ENCODE data around the gene FARP1. TPM values are rescaled to one million over a fixed set of nuclear protein-coding genes. Genes with fewer than 3 reads are reported as not detected.

Gene FARP1
- polyA plus RNA-seq, 1 of the 3 experiments (the other 2 are of a cell fraction): 12.0 TPM

DNA sequence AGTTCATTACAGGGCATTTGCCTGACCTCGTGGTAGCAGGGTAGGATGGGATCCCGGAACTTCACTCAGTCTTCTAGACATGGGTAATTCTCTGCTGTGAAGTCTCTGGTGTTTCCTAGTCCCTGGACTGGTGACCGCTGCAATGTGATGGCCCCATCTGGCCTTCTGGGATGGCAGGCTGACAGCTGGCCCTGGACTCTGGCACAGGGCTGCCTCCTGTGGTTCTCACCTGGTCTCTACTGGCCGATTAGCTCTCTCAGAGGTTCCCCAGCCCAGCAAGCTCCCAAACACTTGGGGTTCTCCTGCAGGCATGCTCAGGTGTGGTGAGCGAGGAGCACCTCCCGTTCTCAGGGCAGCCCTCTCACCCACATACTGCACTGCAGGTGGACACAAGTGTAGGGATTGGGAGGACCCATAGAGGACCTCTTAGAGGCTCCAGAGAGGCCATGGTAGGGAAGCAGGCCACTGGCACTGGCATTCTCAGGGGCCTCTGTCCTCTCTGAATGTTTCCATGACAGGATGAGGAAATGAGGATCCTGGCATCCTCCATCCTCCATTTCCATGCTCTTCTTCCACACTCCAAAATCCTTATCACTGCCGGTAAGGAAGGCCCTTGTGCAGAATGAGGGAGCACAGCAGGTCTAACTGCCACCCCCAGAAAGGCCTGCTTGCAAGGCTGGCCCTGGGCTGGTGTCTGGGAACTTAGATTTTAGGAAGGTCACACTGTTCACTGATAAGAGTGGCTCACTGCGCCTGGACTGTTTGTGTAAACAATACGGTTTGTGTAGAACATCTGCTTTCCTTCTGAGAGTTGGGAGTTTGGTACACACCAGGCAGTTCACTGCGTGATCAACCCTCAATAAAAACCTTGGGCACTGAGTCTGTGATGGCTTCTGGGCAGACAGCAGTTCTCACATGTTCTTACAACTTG lies 31.5 kb upstream of the FARP1 start:
- H3K36me3 ChIP-seq (replicated peaks in 1 of 2; ENCODE audit: control insufficient read depth in 1 of 2, insufficient read depth in 2 of 2, low read length in 1 of 2): no peaks in the 10 kb centered on the region
- no peak for DNase-seq
- ChIA-PET CTCF (no interaction called here), POLR2A (no interaction called here)
- H3K79me2 ChIP-seq (ENCODE audit: insufficient read depth): no peaks in the 10 kb centered on the region
- H3K4me3 ChIP-seq (ENCODE audit: low read depth in 2 of 2, low read length in 1 of 2): no peak overlapping the region
- H3K27me3 ChIP-seq (ENCODE audit: insufficient read depth): no peaks in the 10 kb centered on the region
- no peaks in the 10 kb centered on the region for H3F3A ChIP-seq (replicated peaks; ENCODE audit: insufficient read depth)
- no peaks in the 10 kb centered on the region for H3K9me2 ChIP-seq
- H3K4me1 ChIP-seq (ENCODE audit: control insufficient read depth in 1 of 2, insufficient read depth in 2 of 2, low read depth in 1 of 2, low read length in 1 of 2): no peaks in the 10 kb centered on the region
- TF ChIP-seq TAF1 (IDR thresholded peaks at IDR 0.05; ENCODE audit: borderline replicate concordance, low read depth, low read length) (no peak), GABPA (IDR thresholded peaks at IDR 0.05; ENCODE audit: low read depth) (no peak), NFIC (IDR thresholded peaks at IDR 0.05; ENCODE audit: borderline replicate concordance) (no peak), EZH2phosphoT487 (IDR thresholded peaks at IDR 0.05; ENCODE audit: borderline replicate concordance, low read depth) (no peak), NRF1 (IDR thresholded peaks at IDR 0.05; ENCODE audit: low read depth, low read length) (no peak), CHD2 (IDR thresholded peaks at IDR 0.05; ENCODE audit: low read length, partially characterized antibody) (no peak), FOXJ3 (CRISPR knock-in tag; IDR thresholded peaks at IDR 0.05) (no peak), MEF2A (IDR thresholded peaks at IDR 0.05; ENCODE audit: borderline replicate concordance, low read depth) (no peak), SMC3 (IDR thresholded peaks at IDR 0.05; ENCODE audit: low read depth, low read length) (no peak), ELF1 (IDR thresholded peaks at IDR 0.05) (no peak), YY1 (IDR thresholded peaks at IDR 0.05; ENCODE audit: low read depth) (no peak), RFX5 (IDR thresholded peaks at IDR 0.05; ENCODE audit: low read length) (no peak), POLR2AphosphoS5 (IDR thresholded peaks at IDR 0.05; ENCODE audit: low read depth, low read length) (no peak), FOXM1 (IDR thresholded peaks at IDR 0.05; ENCODE audit: low read depth) (no peak), EP300 (IDR thresholded peaks at IDR 0.05; ENCODE audit: borderline replicate concordance in 1 of 2, low read depth in 1 of 2, low read length in 1 of 2) (no peak)
- TF ChIP-seq, protein P1, sequence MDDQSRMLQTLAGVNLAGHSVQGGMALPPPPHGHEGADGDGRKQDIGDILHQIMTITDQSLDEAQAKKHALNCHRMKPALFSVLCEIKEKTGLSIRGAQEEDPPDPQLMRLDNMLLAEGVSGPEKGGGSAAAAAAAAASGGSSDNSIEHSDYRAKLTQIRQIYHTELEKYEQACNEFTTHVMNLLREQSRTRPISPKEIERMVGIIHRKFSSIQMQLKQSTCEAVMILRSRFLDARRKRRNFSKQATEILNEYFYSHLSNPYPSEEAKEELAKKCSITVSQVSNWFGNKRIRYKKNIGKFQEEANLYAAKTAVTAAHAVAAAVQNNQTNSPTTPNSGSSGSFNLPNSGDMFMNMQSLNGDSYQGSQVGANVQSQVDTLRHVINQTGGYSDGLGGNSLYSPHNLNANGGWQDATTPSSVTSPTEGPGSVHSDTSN (IDR thresholded peaks at IDR 0.05): no peak
- TF ChIP-seq, protein P2, sequence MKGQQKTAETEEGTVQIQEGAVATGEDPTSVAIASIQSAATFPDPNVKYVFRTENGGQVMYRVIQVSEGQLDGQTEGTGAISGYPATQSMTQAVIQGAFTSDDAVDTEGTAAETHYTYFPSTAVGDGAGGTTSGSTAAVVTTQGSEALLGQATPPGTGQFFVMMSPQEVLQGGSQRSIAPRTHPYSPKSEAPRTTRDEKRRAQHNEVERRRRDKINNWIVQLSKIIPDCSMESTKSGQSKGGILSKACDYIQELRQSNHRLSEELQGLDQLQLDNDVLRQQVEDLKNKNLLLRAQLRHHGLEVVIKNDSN (IDR thresholded peaks at IDR 0.05; ENCODE audit: borderline replicate concordance, low read depth): no peak
- TF ChIP-seq, protein P3, sequence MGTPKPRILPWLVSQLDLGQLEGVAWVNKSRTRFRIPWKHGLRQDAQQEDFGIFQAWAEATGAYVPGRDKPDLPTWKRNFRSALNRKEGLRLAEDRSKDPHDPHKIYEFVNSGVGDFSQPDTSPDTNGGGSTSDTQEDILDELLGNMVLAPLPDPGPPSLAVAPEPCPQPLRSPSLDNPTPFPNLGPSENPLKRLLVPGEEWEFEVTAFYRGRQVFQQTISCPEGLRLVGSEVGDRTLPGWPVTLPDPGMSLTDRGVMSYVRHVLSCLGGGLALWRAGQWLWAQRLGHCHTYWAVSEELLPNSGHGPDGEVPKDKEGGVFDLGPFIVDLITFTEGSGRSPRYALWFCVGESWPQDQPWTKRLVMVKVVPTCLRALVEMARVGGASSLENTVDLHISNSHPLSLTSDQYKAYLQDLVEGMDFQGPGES (IDR thresholded peaks at IDR 0.05; ENCODE audit: low read depth, low read length): no peak
- TF ChIP-seq, protein P4, sequence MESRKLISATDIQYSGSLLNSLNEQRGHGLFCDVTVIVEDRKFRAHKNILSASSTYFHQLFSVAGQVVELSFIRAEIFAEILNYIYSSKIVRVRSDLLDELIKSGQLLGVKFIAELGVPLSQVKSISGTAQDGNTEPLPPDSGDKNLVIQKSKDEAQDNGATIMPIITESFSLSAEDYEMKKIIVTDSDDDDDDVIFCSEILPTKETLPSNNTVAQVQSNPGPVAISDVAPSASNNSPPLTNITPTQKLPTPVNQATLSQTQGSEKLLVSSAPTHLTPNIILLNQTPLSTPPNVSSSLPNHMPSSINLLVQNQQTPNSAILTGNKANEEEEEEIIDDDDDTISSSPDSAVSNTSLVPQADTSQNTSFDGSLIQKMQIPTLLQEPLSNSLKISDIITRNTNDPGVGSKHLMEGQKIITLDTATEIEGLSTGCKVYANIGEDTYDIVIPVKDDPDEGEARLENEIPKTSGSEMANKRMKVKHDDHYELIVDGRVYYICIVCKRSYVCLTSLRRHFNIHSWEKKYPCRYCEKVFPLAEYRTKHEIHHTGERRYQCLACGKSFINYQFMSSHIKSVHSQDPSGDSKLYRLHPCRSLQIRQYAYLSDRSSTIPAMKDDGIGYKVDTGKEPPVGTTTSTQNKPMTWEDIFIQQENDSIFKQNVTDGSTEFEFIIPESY (IDR thresholded peaks at IDR 0.05; ENCODE audit: borderline replicate concordance, low read depth): no peak
- no peaks in the 10 kb centered on the region for H4K20me1 ChIP-seq (ENCODE audit: insufficient read depth)
- H3K27ac ChIP-seq (ENCODE audit: low read depth in 2 of 2, low read length in 1 of 2): no peak overlapping the region
- no peak overlapping the region for H3K9ac ChIP-seq
- 80% methylated on average over 7 of the region's 10 CpGs for WGBS (ENCODE audit: low lambda C conversion rate)
- H3K9me3 ChIP-seq: no peaks in the 10 kb centered on the region
- H3K4me2 ChIP-seq: no peak overlapping the region
- no peak overlapping the region for H2AFZ ChIP-seq (ENCODE audit: low read depth)
